Neural progenitor cell (in vitro differentiated cells): ENCODE measurements around the gene DRICH1. TPM values are rescaled to one million over a fixed set of nuclear protein-coding genes. Genes with fewer than 3 reads are reported as not detected.
A peak's percentile ranks its signal among the peaks of the same experiment; 100 is the strongest.

Experiments used
- DNase-seq: peaks from one replicate; pipeline ENCODE4 v3.0.0-alpha.2; 2016; ENCODE audit warnings: low spot score
- H2AFZ ChIP-seq: fragments of 200-600 bp; sonication (generic); replicated peaks from 2 replicates; pipeline ENCODE4 v1.6.1; 2016; ENCODE audit warnings: antibody characterized with exemption
- H3F3A ChIP-seq: fragments of 200-600 bp; sonication (generic); 2 replicates; pipeline ENCODE4 v1.6.1; 2016; ENCODE audit warnings: antibody characterized with exemption, low read depth
- H3K27ac ChIP-seq: fragments of 200-600 bp; sonication (generic); 2 replicates; pipeline ENCODE4 v1.5.1; 2016; ENCODE audit warnings: mild to moderate bottlenecking
- H3K27me3 ChIP-seq: fragments of 200-600 bp; sonication (generic); 2 replicates; pipeline ENCODE4 v1.6.1; 2016; ENCODE audit warnings: mild to moderate bottlenecking, moderate library complexity
- H3K36me3 ChIP-seq: fragments of 200-600 bp; sonication (generic); 2 replicates; pipeline ENCODE4 v1.5.1; 2016
- H3K4me1 ChIP-seq: fragments of 200-600 bp; sonication (generic); 2 replicates; pipeline ENCODE4 v1.6.1; 2016; ENCODE audit warnings: mixed run types
- H3K4me2 ChIP-seq: fragments of 200-600 bp; sonication (generic); 2 replicates; pipeline ENCODE4 v1.6.1; 2016
- H3K4me3 ChIP-seq: fragments of 200-600 bp; sonication (generic); 2 replicates; pipeline ENCODE4 v1.5.1; 2016
- H3K79me2 ChIP-seq: fragments of 200-600 bp; sonication (generic); 2 replicates; pipeline ENCODE4 v1.6.1; 2016; ENCODE audit warnings: low read depth
- H3K9ac ChIP-seq: fragments of 200-600 bp; sonication (generic); 2 replicates; pipeline ENCODE4 v1.6.1; 2016
- H3K9me3 ChIP-seq: fragments of 200-600 bp; sonication (generic); 2 replicates; pipeline ENCODE4 v1.5.1; 2016; ENCODE audit warnings: low read depth
- H4K20me1 ChIP-seq: fragments of 200-600 bp; sonication (generic); 2 replicates; pipeline ENCODE4 v1.6.1; 2016; ENCODE audit warnings: low read depth
- H3K27ac Mint-ChIP-seq: 3 replicates; pipeline ENCODE4 v1.8.0; 2021; ENCODE audit warnings: mixed read lengths
- H3K27me3 Mint-ChIP-seq: 2 replicates; pipeline ENCODE4 v1.8.0; 2022; ENCODE audit warnings: low read depth, mild to moderate bottlenecking, inconsistent platforms, moderate library complexity, mixed read lengths; ENCODE audit not compliant: insufficient read depth
- H3K36me3 Mint-ChIP-seq: 3 replicates; pipeline ENCODE4 v1.8.0; 2021; ENCODE audit warnings: mixed read lengths
- H3K4me1 Mint-ChIP-seq: 3 replicates; pipeline ENCODE4 v1.8.0; 2021; ENCODE audit warnings: mixed read lengths
- H3K4me3 Mint-ChIP-seq: 3 replicates; pipeline ENCODE4 v1.8.0; 2021; ENCODE audit warnings: mild to moderate bottlenecking, moderate library complexity, mixed read lengths
- H3K9me3 Mint-ChIP-seq: 3 replicates; pipeline ENCODE4 v1.8.0; 2020; ENCODE audit warnings: mixed read lengths
- CTCF ChIP-seq: fragments of 200-600 bp; sonication (generic); IDR thresholded peaks from 2 replicates; pipeline ENCODE4 v1.5.1; 2017; ENCODE audit warnings: antibody characterized with exemption, mild to moderate bottlenecking
- EZH2 ChIP-seq: fragments of 200-600 bp; sonication (generic); IDR thresholded peaks from 2 replicates; pipeline ENCODE4 v1.6.1; 2017; ENCODE audit warnings: antibody characterized with exemption, mild to moderate bottlenecking, moderate library complexity
- EZH2phosphoT487 ChIP-seq: fragments of 200-600 bp; sonication (generic); IDR thresholded peaks from 2 replicates; pipeline ENCODE4 v1.6.1; 2017; ENCODE audit warnings: antibody characterized with exemption
- total RNA-seq: library from RNA; depleted of rRNA; stranded (reverse); fragments of >200 nt; gene quantifications from 2 replicates; pipeline ENCODE4 v1.2.3, GENCODE V29; 2015; ENCODE audit warnings: low replicate concordance

DRICH1 gene
- total RNA-seq, 1 donor from 2014 or later, result not detected

- Histone ChIP-seq H3K79me2 (no peaks in the 10 kb centered on the region), H3K27me3 (no peaks in the 10 kb centered on the region), H3K9ac (no peak within 1 kb of the TSS), H3K4me3 (no peak within 1 kb of the TSS), H2AFZ (no peak within 1 kb of the TSS), H3K4me1 (no peaks in the 10 kb centered on the region), H3K9me3 (no peaks in the 10 kb centered on the region), H3F3A (no peaks in the 10 kb centered on the region), H4K20me1 (no peaks in the 10 kb centered on the region), H3K4me2 (no peak within 1 kb of the TSS), H3K27ac (no peak within 1 kb of the TSS), H3K36me3 (no peaks in the 10 kb centered on the region)
- peak within 1 kb of the TSS; percentile 64 for H3K27ac Mint-ChIP-seq
- no peaks in the 10 kb centered on the region for H3K36me3 Mint-ChIP-seq
- H3K27me3 Mint-ChIP-seq, result peaks cover 16% of the 10 kb centered on the region
- TF ChIP-seq CTCF, result no peak
- TF ChIP-seq EZH2phosphoT487, result no peak
- no peak for TF ChIP-seq EZH2
- peaks cover 12% of the 10 kb centered on the region for H3K4me1 Mint-ChIP-seq
- no peak within 1 kb of the TSS for H3K4me3 Mint-ChIP-seq
- H3K9me3 Mint-ChIP-seq, result no peaks in the 10 kb centered on the region
- no peak for DNase-seq
These were observed 52.1 kb downstream of the DRICH1 start, which contains the start of gene IGLL1 for GRCh38 chr22:23579870-23580575. IGLL1 (minus strand) TSS chr22:23580290; CDS start chr22:23580190, 100 bp downstream.

GRCh38 chr22:23579280-23579679 lies 52.8 kb downstream of the DRICH1 start:
- no peak overlapping the region for H3K27ac Mint-ChIP-seq
- no peak overlapping the region for H2AFZ ChIP-seq
- no peaks in the 10 kb centered on the region for H3K36me3 Mint-ChIP-seq
- H3K27me3 Mint-ChIP-seq, result peaks cover 14% of the 10 kb centered on the region
- H3K4me2 ChIP-seq, result no peak overlapping the region
- no peak overlapping the region for H3K27ac ChIP-seq
- H4K20me1 ChIP-seq, result no peaks in the 10 kb centered on the region
- H3K4me3 ChIP-seq, result no peak overlapping the region
- no peaks in the 10 kb centered on the region for H3K9me3 Mint-ChIP-seq
- H3K4me1 Mint-ChIP-seq, result peaks cover 11% of the 10 kb centered on the region
- no peaks in the 10 kb centered on the region for H3F3A ChIP-seq
- H3K79me2 ChIP-seq, result no peaks in the 10 kb centered on the region
- no peak for DNase-seq
- H3K4me3 Mint-ChIP-seq, result no peak overlapping the region
- no peak overlapping the region for H3K9ac ChIP-seq
- H3K4me1 ChIP-seq, result no peaks in the 10 kb centered on the region
- H3K9me3 ChIP-seq, result no peaks in the 10 kb centered on the region
- TF ChIP-seq EZH2, result no peak
- no peak for TF ChIP-seq CTCF
- no peak for TF ChIP-seq EZH2phosphoT487
- no peaks in the 10 kb centered on the region for H3K36me3 ChIP-seq
- no peaks in the 10 kb centered on the region for H3K27me3 ChIP-seq

GRCh38 chr22:23578306-23578705 lies 53.8 kb downstream of the DRICH1 start:
- no peaks in the 10 kb centered on the region for H3K4me1 ChIP-seq
- no peaks in the 10 kb centered on the region for H3K27me3 ChIP-seq
- H2AFZ ChIP-seq, result no peak overlapping the region

GRCh38 chr22:23576681-23577080 lies 55.4 kb downstream of the DRICH1 start:
- H2AFZ ChIP-seq, result no peak overlapping the region
- H3K79me2 ChIP-seq, result no peaks in the 10 kb centered on the region
- H3K4me1 Mint-ChIP-seq, result peaks cover 10% of the 10 kb centered on the region
- H3K4me2 ChIP-seq, result no peak overlapping the region
- TF ChIP-seq CTCF (no peak), EZH2phosphoT487 (no peak), EZH2 (no peak)
- no peaks in the 10 kb centered on the region for H4K20me1 ChIP-seq
- no peak overlapping the region for H3K27ac ChIP-seq
- H3K36me3 ChIP-seq, result no peaks in the 10 kb centered on the region
- H3K36me3 Mint-ChIP-seq, result no peaks in the 10 kb centered on the region
- no peak overlapping the region for H3K9ac ChIP-seq
- H3K4me1 ChIP-seq, result no peaks in the 10 kb centered on the region
- no peak overlapping the region for H3K4me3 ChIP-seq
- no peaks in the 10 kb centered on the region for H3K9me3 ChIP-seq
- H3K27ac Mint-ChIP-seq, result no peak overlapping the region
- peaks cover 16% of the 10 kb centered on the region for H3K27me3 Mint-ChIP-seq
- peaks cover 2% of the 10 kb centered on the region for H3K9me3 Mint-ChIP-seq
- no peaks in the 10 kb centered on the region for H3F3A ChIP-seq
- DNase-seq, result no peak
- H3K27me3 ChIP-seq, result no peaks in the 10 kb centered on the region
- H3K4me3 Mint-ChIP-seq, result no peak overlapping the region

More at GRCh38 chr22:23578306-23578705, 53.8 kb downstream of the DRICH1 start:
- Mint-ChIP-seq H3K9me3 (no peaks in the 10 kb centered on the region), H3K4me3 (no peak overlapping the region), H3K27me3 (peaks cover 14% of the 10 kb centered on the region), H3K4me1 (peaks cover 10% of the 10 kb centered on the region), H3K36me3 (no peaks in the 10 kb centered on the region), H3K27ac (no peak overlapping the region)
- no peak for TF ChIP-seq EZH2
- TF ChIP-seq EZH2phosphoT487, result no peak
- no peak overlapping the region for H3K27ac ChIP-seq
- no peaks in the 10 kb centered on the region for H4K20me1 ChIP-seq
- no peaks in the 10 kb centered on the region for H3K79me2 ChIP-seq
- H3K4me3 ChIP-seq, result no peak overlapping the region
- H3F3A ChIP-seq, result no peaks in the 10 kb centered on the region
- DNase-seq, result no peak
- H3K9me3 ChIP-seq, result no peaks in the 10 kb centered on the region
- H3K9ac ChIP-seq, result no peak overlapping the region
- no peaks in the 10 kb centered on the region for H3K36me3 ChIP-seq
- H3K4me2 ChIP-seq, result no peak overlapping the region
